Urinary bladder (tissue), 4 donors: ENCODE data around the gene PLAU. TPM values are rescaled to one million over a fixed set of nuclear protein-coding genes. Genes with fewer than 3 reads are reported as not detected.
"Not testable (repeated sequence)": the region's sequence is repeated elsewhere in the genome, so short reads cannot be mapped to it uniquely, and the experiment has no call there.

Experiments used
- DNase-seq: peaks from one replicate; pipeline ENCODE4 v3.0.0-alpha.2; 2015; ENCODE audit errors: extremely low spot score
- H3K27ac ChIP-seq: one replicate; pipeline ENCODE4 v1.5.1; 2013; ENCODE audit warnings: low read depth, mild to moderate bottlenecking, moderate library complexity
- H3K36me3 ChIP-seq: one replicate; pipeline ENCODE4 v1.6.1; 2013; ENCODE audit warnings: mild to moderate bottlenecking, moderate library complexity; ENCODE audit not compliant: insufficient read depth
- H3K4me1 ChIP-seq: one replicate; pipeline ENCODE4 v1.6.1; 2013; ENCODE audit warnings: mild to moderate bottlenecking, moderate library complexity; ENCODE audit not compliant: insufficient read depth
- H3K4me3 ChIP-seq: one replicate; pipeline ENCODE4 v1.5.1; 2013; ENCODE audit warnings: low read depth, low read length
- WGBS: extraction: QIAGEN DNeasy Blood & Tissue Kit; methylation state at CpG from one replicate; pipeline ENCODE4 v1.1.7; 2013; 5-methylcytosine and 5-hydroxymethylcytosine counted together
- polyA plus RNA-seq: library from polyadenylated mRNA; stranded (reverse); fragments of 200-250 nt; gene quantifications from one replicate; pipeline ENCODE4 v1.2.3, GENCODE V29; 2013
- total RNA-seq: library from RNA; depleted of rRNA; stranded (reverse); fragments of >200 nt; gene quantifications from one replicate; pipeline ENCODE4 v1.2.3, GENCODE V29; 2014
- donor health status: healthy with polysubstance abuse.
- donor health status: healthy.

Gene PLAU
- total and polyA plus RNA-seq, 2 donors = 9.5 to 10.0 TPM

DNA sequence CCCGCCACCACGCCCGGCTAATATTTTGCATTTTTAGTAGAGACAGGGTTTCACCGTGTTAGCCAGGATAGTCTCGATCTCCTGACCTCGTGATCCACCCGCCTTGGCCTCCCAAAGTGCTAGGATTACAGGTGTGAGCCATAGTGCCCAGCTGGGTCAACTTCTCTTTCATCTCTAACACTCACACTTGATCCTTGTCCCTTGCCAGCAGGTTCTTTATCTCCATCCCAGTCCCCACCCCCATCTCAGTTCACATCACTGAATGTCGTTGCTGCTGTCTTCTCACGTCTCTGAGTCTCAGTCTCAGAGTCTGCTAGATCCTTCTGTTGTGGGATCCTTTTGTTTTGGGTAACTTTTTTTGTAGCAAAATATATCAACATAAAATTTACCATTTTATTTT is 15.6 kb upstream of the PLAU start:
- not testable (repeated sequence) for H3K4me3 ChIP-seq, H3K27ac ChIP-seq, DNase-seq, H3K4me1 ChIP-seq, H3K36me3 ChIP-seq
- 94% methylated on average over 9 of the region's 9 CpGs for WGBS

DNA sequence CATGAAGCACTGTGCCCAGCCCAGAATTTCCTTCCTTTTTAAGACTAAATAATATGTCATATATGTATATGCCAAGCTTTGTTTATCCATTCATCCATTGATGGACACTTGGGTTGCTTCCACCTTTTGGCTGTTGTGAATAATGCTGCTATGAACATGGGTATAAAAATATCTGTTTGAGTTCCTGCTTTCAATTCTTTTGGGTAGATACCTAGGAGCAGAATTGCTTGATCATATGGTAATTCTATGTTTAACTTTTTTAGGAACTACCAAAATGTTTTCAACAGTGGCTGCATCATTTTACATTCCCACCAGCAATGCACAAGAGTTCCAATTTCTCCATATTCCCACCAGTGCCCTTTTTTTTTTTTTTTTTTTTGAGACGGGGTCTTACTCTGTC is 13.2 kb upstream of the PLAU start:
- Histone ChIP-seq H3K36me3 (no peaks in the 10 kb centered on the region), H3K4me3 (no peak overlapping the region), H3K4me1 (no peaks in the 10 kb centered on the region), H3K27ac (no peak overlapping the region)
- WGBS = 92% methylated on average over 1 of the region's 1 CpG
- no peak for DNase-seq

DNA sequence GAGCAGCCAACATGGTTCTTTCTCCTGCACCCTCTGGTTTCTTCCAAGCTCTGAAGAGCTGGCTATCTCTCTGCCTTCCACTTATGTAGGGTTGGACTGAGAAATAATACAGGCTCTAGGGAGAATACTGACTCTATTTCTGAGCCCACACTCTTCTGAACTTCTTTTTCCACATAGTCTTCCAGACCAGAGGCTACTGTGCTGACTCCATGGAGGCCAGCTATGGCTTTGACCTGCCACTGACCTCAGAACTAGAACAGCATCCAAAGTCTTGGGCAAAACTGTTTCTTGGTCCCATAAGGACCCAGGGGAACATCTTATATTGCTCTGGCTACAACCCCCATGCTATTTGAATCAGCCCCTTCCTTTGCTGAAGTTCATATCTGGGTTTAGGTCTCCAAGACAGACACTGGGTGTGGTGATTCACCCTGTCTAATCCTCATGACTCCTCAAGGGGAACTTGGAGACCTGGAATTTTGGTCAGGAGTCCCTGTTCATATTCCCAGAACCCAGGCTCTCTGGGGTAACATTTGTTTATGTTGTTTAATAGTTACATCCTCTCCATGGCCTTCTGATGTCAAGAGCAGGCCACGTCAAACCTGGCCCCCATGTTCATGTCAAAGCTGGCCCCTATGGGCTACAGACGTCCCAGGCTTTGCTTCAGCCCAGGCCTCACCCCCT is 12.1 kb upstream of the PLAU start:
- Histone ChIP-seq H3K36me3 (no peaks in the 10 kb centered on the region), H3K4me1 (no peaks in the 10 kb centered on the region), H3K27ac (no peak overlapping the region), H3K4me3 (no peak overlapping the region)
- 77% methylated on average over 2 of the region's 2 CpGs for WGBS
- DNase-seq = no peak

DNA sequence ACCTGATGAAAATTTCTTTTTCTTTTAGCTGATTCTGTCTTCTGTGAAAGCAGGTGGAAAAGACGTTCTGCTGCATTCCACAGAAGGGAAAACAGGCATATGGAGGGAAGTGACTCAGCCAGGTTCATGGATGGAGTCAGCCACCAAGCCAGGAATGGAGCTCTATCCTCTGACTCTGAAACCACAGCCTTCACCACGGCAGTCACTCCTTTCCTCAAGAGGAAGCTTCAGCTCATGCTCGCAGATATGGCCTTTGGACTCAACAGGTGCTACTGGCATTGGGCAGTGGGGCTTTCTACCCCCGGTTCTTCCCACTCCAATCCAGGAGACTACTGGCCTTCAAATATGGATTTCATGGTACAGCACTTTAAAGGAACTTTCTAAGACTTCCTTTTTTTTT is 11.5 kb upstream of the PLAU start:
- no peaks in the 10 kb centered on the region for H3K4me1 ChIP-seq
- H3K27ac ChIP-seq = no peak overlapping the region
- no peak overlapping the region for H3K4me3 ChIP-seq
- no peaks in the 10 kb centered on the region for H3K36me3 ChIP-seq
- DNase-seq = no peak
- 81% methylated on average over 4 of the region's 4 CpGs for WGBS

- WGBS = 84% methylated on average over 5 of the region's 5 CpGs
- no peak overlapping the region for H3K4me3 ChIP-seq
- H3K4me1 ChIP-seq = no peaks in the 10 kb centered on the region
- H3K36me3 ChIP-seq = no peaks in the 10 kb centered on the region
- DNase-seq = no peak
- H3K27ac ChIP-seq = no peak overlapping the region
Measured at GRCh38 chr10:73900064-73900463, 10.9 kb upstream of the PLAU start.

- Histone ChIP-seq H3K4me1 (no peaks in the 10 kb centered on the region), H3K36me3 (no peaks in the 10 kb centered on the region), H3K4me3 (no peak overlapping the region), H3K27ac (no peak overlapping the region)
- WGBS = 82% methylated on average over 6 of the region's 6 CpGs
- no peak for DNase-seq
Measured at GRCh38 chr10:73901261-73901660, 9.7 kb upstream of the PLAU start.

DNA sequence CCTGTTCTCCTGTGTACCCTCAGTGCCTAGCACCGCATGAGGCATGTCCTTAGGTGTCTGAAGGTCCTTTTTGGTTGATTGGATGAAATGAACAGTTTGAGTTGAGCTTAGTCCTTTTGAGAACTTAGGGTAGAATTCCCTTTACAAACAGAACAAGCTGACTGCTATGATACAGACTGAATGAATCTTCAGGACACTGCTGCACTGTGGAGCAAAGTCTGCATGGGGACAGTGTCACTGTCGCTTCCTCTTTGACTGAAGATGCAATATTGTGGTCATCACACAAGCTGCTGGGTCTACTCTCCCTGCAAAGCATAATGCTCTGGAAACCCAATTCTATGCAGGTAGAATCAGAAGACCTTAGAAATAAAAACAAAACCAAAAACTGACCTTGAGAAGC is 8.6 kb upstream of the PLAU start:
- H3K4me3 ChIP-seq = no peak overlapping the region
- 92% methylated on average over 2 of the region's 2 CpGs for WGBS

GRCh38 chr10:73905256-73906020 is 5.5 kb upstream of the PLAU start:
- Histone ChIP-seq H3K27ac (no peak overlapping the region), H3K4me1 (no peaks in the 10 kb centered on the region), H3K4me3 (no peak overlapping the region), H3K36me3 (no peaks in the 10 kb centered on the region)
- DNase-seq = no peak
- WGBS = 89% methylated on average over 4 of the region's 4 CpGs

More for the DNA sequence above, 8.6 kb upstream of the PLAU start:
- Histone ChIP-seq H3K27ac (no peak overlapping the region), H3K4me1 (no peaks in the 10 kb centered on the region), H3K36me3 (no peaks in the 10 kb centered on the region)
- no peak for DNase-seq

GRCh38 chr10:73906524-73907447 is 4.1 kb upstream of the PLAU start:
- DNase-seq = peak; percentile 69
- Histone ChIP-seq H3K4me1 (no peaks in the 10 kb centered on the region), H3K36me3 (no peaks in the 10 kb centered on the region), H3K4me3 (no peak overlapping the region), H3K27ac (peak overlapping the region; percentile 57)
- 24% methylated on average over 8 of the region's 8 CpGs for WGBS

- WGBS = 82% methylated on average over 6 of the region's 6 CpGs
- Histone ChIP-seq H3K4me1 (no peaks in the 10 kb centered on the region), H3K27ac (no peak overlapping the region), H3K36me3 (no peaks in the 10 kb centered on the region), H3K4me3 (no peak overlapping the region)
- no peak for DNase-seq
Measured at GRCh38 chr10:73907841-73908517, 3.0 kb upstream of the PLAU start.

- Histone ChIP-seq H3K4me3 (no peak overlapping the region), H3K4me1 (no peaks in the 10 kb centered on the region), H3K27ac (no peak overlapping the region), H3K36me3 (no peaks in the 10 kb centered on the region)
- WGBS = 43% methylated on average over 10 of the region's 10 CpGs
- no peak for DNase-seq
Measured at GRCh38 chr10:73908853-73909539, 1.9 kb upstream of the PLAU start.

- 82% methylated on average over 4 of the region's 4 CpGs for WGBS
- no peaks in the 10 kb centered on the region for H3K4me1 ChIP-seq
Measured at GRCh38 chr10:73909540-73910115, 1.3 kb upstream of the PLAU start.

More at GRCh38 chr10:73909540-73910115, 1.3 kb upstream of the PLAU start:
- no peaks in the 10 kb centered on the region for H3K36me3 ChIP-seq
- DNase-seq = no peak
- peak overlapping the region; percentile 25 for H3K27ac ChIP-seq
- H3K4me3 ChIP-seq = no peak overlapping the region
